Kidney epithelial cell (primary cell): ENCODE results near the gene NPB. TPM values are rescaled to one million over a fixed set of nuclear protein-coding genes. Genes with fewer than 3 reads are reported as not detected.

ENCODE experiments used
- DNase-seq: peaks from one replicate; pipeline ENCODE4 v3.0.0-alpha.2; 2010; ENCODE audit warnings: low read depth
- H3K27me3 ChIP-seq: 2 replicates; pipeline ENCODE4 v1.6.0; 2011; ENCODE audit warnings: low read length; ENCODE audit not compliant: control insufficient read depth, insufficient read depth
- H3K36me3 ChIP-seq: 2 replicates; pipeline ENCODE4 v1.5.1; 2011; ENCODE audit warnings: low read length; ENCODE audit not compliant: control insufficient read depth, insufficient read depth
- H3K4me3 ChIP-seq: 2 replicates; pipeline ENCODE4 v1.5.1; 2011; ENCODE audit warnings: low read depth, mild to moderate bottlenecking, control low read depth, low read length
- total RNA-seq: library from RNA; depleted of rRNA; stranded (reverse); fragments of >200 nt; gene quantifications from 2 replicates; pipeline ENCODE4 v1.2.3, GENCODE V29; 2015
- TF ChIP-seq, protein P1 (sequence below): IDR thresholded peaks from 2 replicates; pipeline ENCODE4 v1.5.1; 2011; ENCODE audit warnings: mild to moderate bottlenecking, moderate library complexity, low read length, control low read depth, inconsistent platforms; ENCODE audit not compliant: insufficient read depth, poor library complexity, severe bottlenecking

NPB gene
- total RNA-seq, 1 donor from 2014 or later, result 1.9 TPM

- Histone ChIP-seq H3K36me3 (no peaks in the 10 kb centered on the region), H3K4me3 (peak overlapping the region; percentile 68), H3K27me3 (no peaks in the 10 kb centered on the region)
- TF ChIP-seq, protein P1, sequence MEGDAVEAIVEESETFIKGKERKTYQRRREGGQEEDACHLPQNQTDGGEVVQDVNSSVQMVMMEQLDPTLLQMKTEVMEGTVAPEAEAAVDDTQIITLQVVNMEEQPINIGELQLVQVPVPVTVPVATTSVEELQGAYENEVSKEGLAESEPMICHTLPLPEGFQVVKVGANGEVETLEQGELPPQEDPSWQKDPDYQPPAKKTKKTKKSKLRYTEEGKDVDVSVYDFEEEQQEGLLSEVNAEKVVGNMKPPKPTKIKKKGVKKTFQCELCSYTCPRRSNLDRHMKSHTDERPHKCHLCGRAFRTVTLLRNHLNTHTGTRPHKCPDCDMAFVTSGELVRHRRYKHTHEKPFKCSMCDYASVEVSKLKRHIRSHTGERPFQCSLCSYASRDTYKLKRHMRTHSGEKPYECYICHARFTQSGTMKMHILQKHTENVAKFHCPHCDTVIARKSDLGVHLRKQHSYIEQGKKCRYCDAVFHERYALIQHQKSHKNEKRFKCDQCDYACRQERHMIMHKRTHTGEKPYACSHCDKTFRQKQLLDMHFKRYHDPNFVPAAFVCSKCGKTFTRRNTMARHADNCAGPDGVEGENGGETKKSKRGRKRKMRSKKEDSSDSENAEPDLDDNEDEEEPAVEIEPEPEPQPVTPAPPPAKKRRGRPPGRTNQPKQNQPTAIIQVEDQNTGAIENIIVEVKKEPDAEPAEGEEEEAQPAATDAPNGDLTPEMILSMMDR, result no peak
- DNase-seq, result no peak
Measured at GRCh38 chr17:81860756-81861568, 41.1 kb upstream of the NPB start.

GRCh38 chr17:81863123-81863675 is 38.8 kb upstream of the NPB start:
- Histone ChIP-seq H3K36me3 (peaks cover 1% of the 10 kb centered on the region), H3K4me3 (no peak overlapping the region), H3K27me3 (no peaks in the 10 kb centered on the region)
- TF ChIP-seq, protein P1, result no peak
- no peak for DNase-seq

DNA sequence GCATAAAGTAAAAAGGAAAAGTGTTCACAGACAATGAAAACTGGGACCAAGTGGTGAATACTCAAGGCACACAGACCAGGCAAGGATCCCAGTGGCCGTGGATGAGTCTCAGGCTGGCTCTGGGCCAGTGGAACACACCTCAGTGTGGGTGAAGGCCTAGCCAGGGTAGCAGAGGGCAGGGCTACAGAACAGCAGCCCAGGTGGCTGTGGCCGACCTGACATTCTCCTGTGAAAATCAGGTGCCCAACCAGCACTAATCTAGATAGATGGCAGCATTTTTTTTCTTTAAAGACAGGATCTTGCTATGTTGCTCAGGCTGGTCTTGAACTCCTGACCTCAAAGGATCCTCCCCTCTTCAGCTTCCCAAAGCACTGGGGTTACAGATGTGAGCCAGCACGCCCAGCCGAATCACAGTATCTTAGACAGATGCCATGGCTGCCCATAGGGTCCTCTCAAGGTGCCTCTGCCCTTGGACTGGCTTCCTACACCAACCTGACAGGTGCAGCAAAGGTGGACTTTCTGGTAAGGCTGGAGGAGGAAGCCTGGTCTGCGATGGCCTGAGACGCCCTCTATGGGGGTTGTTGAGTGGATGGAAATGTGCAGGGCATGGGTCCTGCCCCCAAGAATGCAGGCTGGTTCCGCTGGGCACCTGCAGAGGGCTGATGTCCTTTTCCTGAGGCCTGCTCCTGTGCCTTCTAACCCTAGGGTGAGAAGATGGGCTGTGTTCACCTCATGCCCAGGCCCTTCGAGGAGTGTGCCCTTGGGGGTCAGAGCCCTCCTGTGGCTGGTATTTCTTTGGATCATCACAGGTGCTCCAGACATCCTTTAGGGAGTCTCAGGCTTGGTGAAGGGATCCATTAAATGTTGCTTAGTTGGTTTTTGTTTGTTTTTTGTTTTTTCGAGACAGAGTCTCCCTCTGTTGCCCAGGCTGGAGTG is 37.9 kb upstream of the NPB start:
- no peak for DNase-seq
- Histone ChIP-seq H3K27me3 (no peaks in the 10 kb centered on the region), H3K36me3 (peaks cover 1% of the 10 kb centered on the region), H3K4me3 (no peak overlapping the region)
- TF ChIP-seq, protein P1, result peak; percentile 10

GRCh38 chr17:81865358-81865732 is 36.7 kb upstream of the NPB start:
- no peak for DNase-seq
- peaks cover 3% of the 10 kb centered on the region for H3K36me3 ChIP-seq
- TF ChIP-seq, protein P1, result no peak

DNA sequence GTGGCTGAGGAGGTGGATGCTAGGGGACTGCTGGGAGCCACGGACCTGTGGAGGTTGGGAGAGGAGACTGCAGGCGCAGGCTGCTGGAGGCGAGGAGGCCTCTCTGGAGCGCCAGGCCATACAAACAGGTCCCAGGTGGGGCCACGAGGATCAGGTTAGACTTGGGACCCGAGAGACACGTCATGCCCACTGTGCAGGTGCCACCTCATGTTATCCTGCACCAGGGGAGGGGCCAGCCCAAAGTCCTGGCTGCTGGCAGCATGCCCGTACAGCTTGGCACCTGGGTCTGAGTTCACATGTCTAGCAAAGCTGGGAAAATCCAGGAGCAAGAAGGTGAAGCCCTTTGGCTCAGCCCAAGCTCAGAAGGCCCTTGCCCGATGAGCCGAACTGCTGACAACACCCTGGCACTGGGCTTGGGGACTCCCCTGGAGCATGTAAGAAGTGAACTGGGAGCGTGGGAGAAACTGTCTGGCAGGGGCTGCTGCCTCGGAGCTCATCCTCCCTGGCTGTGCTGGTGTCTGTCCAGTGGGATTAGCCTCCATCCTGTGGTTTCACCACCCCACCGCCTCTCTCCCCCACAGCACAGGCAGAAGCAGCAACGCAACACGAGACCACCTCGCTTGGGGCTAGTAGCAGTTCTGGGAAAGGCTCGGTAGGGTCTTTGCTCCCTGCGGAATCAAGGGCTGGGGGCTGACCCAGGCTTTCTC is 36.2 kb upstream of the NPB start:
- DNase-seq, result no peak
- Histone ChIP-seq H3K4me3 (no peak overlapping the region), H3K27me3 (no peaks in the 10 kb centered on the region), H3K36me3 (peaks cover 3% of the 10 kb centered on the region)
- TF ChIP-seq, protein P1, result no peak

More at GRCh38 chr17:81865358-81865732, 36.7 kb upstream of the NPB start:
- Histone ChIP-seq H3K27me3 (no peaks in the 10 kb centered on the region), H3K4me3 (no peak overlapping the region)
